Myometrial cell (primary cell): Measurements from ENCODE around the gene CLK4. TPM values are rescaled to one million over a fixed set of nuclear protein-coding genes. Genes with fewer than 3 reads are reported as not detected.

Experiments
- total RNA-seq: library from RNA; depleted of rRNA; stranded (reverse); fragments of >200 nt; gene quantifications from 2 replicates; pipeline ENCODE4 v1.2.3, GENCODE V29; 2015

Gene CLK4
- total RNA-seq, result 4.4 and 7.8 TPM in 2 replicates

GRCh38 chr5:178626484-178627258 is at the start of gene CLK4:
CLK4 (minus strand) TSS chr5:178627050; CDS start chr5:178623416, 3,634 bp downstream.

GRCh38 chr5:178590141-178590923 is 36.5 kb downstream of the CLK4 start, which contains the start of gene COL23A1:
COL23A1 (minus strand) TSS chr5:178590393.

Other genes with a start within 250 kb of the CLK4 start
- not detected in 2 replicates for gene COL23A1, start 36.7 kb downstream of the CLK4 start, total RNA-seq
- 5.3 and 6.1 TPM in 2 replicates for gene ZNF354A, start 103.6 kb upstream of the CLK4 start, total RNA-seq
- 3.0 and 5.8 TPM in 2 replicates for gene ZNF354B, start 232.9 kb upstream of the CLK4 start, total RNA-seq